ENCODE data around the gene MYH1. TPM values are rescaled to one million over a fixed set of nuclear protein-coding genes. Genes with fewer than 3 reads are reported as not detected.

MYH1 gene
- polyA plus RNA-seq, 3 donors = not detected

- Mint-ChIP-seq H3K27me3 (ENCODE audit: low read depth in 3 of 3) (peaks cover 0 to 2% (median 0%) of the 10 kb centered on the region in 3 donors), H3K36me3 (no peaks in the 10 kb centered on the region), H3K4me3 (no peak overlapping the region), H3K4me1 (no peaks in the 10 kb centered on the region), H3K9me3 (peaks cover 14 to 38% (median 34%) of the 10 kb centered on the region in 7 donors), H3K27ac (no peak overlapping the region)
- Histone ChIP-seq H3K79me2 (ENCODE audit: insufficient read depth, low read length) (no peaks in the 10 kb centered on the region), H4K20me1 (ENCODE audit: insufficient read depth, low read length) (no peaks in the 10 kb centered on the region), H3K27ac (ENCODE audit: low read depth in 1 of 2, low read length in 2 of 2) (no peak overlapping the region), H3K9me3 (replicated peaks in 1 of 2; ENCODE audit: control insufficient read depth in 1 of 2, insufficient read depth in 1 of 2, low read length in 2 of 2) (peaks cover 18 to 21% of the 10 kb centered on the region in 2 donors), H3K4me2 (replicated peaks; ENCODE audit: extremely low read depth, low read length, poor library complexity, severe bottlenecking) (no peak overlapping the region), H2AFZ (ENCODE audit: insufficient read depth, low read depth, low read length, poor library complexity, severe bottlenecking) (no peak overlapping the region), H3K27me3 (ENCODE audit: control insufficient read depth in 2 of 2, insufficient read depth in 2 of 2, low read length in 2 of 2) (no peaks in the 10 kb centered on the region), H3K4me1 (ENCODE audit: control insufficient read depth in 1 of 2, insufficient read depth in 2 of 2, low read length in 2 of 2) (no peaks in the 10 kb centered on the region), H3K4me3 (replicated peaks in 1 of 3; ENCODE audit: low read depth in 2 of 3, low read length in 3 of 3) (no peak overlapping the region), H3K36me3 (replicated peaks in 1 of 2; ENCODE audit: control insufficient read depth in 1 of 2, insufficient read depth in 2 of 2, low read length in 2 of 2) (no peaks in the 10 kb centered on the region), H3K9ac (ENCODE audit: insufficient read depth, low read length, poor library complexity, severe bottlenecking) (no peak overlapping the region)
- intact Hi-C loops (cut with micrococcal nuclease) = no loop called here
- TF ChIP-seq CTCF (IDR thresholded peaks at IDR 0.05) = no peak
- WGBS (ENCODE audit: insufficient coverage) = no CpG with 5 or more reads among the region's 1 CpG
- no peak for DNase-seq
Observed at GRCh38 chr17:10482252-10482651, 36.1 kb downstream of the MYH1 start.

- Mint-ChIP-seq H3K27ac (no peak overlapping the region), H3K4me1 (no peaks in the 10 kb centered on the region), H3K9me3 (peaks cover 6 to 16% (median 11%) of the 10 kb centered on the region in 7 donors), H3K27me3 (ENCODE audit: low read depth in 3 of 3) (peaks cover 0 to 2% (median 0%) of the 10 kb centered on the region in 3 donors), H3K36me3 (no peaks in the 10 kb centered on the region), H3K4me3 (no peak overlapping the region)
- Histone ChIP-seq H3K4me1 (ENCODE audit: control insufficient read depth in 1 of 2, insufficient read depth in 2 of 2, low read length in 2 of 2) (no peaks in the 10 kb centered on the region), H3K4me2 (replicated peaks; ENCODE audit: extremely low read depth, low read length, poor library complexity, severe bottlenecking) (no peak overlapping the region), H3K79me2 (ENCODE audit: insufficient read depth, low read length) (no peaks in the 10 kb centered on the region), H3K27ac (ENCODE audit: low read depth in 1 of 2, low read length in 2 of 2) (no peak overlapping the region), H3K36me3 (replicated peaks in 1 of 2; ENCODE audit: control insufficient read depth in 1 of 2, insufficient read depth in 2 of 2, low read length in 2 of 2) (no peaks in the 10 kb centered on the region), H3K9me3 (replicated peaks in 1 of 2; ENCODE audit: control insufficient read depth in 1 of 2, insufficient read depth in 1 of 2, low read length in 2 of 2) (peaks cover 11 to 13% of the 10 kb centered on the region in 2 donors), H3K9ac (ENCODE audit: insufficient read depth, low read length, poor library complexity, severe bottlenecking) (no peak overlapping the region), H3K27me3 (ENCODE audit: control insufficient read depth in 2 of 2, insufficient read depth in 2 of 2, low read length in 2 of 2) (no peaks in the 10 kb centered on the region), H2AFZ (ENCODE audit: insufficient read depth, low read depth, low read length, poor library complexity, severe bottlenecking) (no peak overlapping the region), H3K4me3 (replicated peaks in 1 of 3; ENCODE audit: low read depth in 2 of 3, low read length in 3 of 3) (no peak overlapping the region), H4K20me1 (ENCODE audit: insufficient read depth, low read length) (no peaks in the 10 kb centered on the region)
- WGBS (ENCODE audit: insufficient coverage) = 58% methylated on average over 1 of the region's 1 CpG
- no peak for DNase-seq
- no peak for TF ChIP-seq CTCF (IDR thresholded peaks at IDR 0.05)
- intact Hi-C loops (cut with micrococcal nuclease) = no loop called here
Observed at GRCh38 chr17:10477701-10478100, 40.6 kb downstream of the MYH1 start.

Data from CD14-positive monocyte (primary cell).